Activated CD4-positive, alpha-beta memory T cell treated with anti-CD3 and anti-CD28 coated beads for 36 hours (primary cell): ENCODE data around the gene OLIG1. TPM values are rescaled to one million over a fixed set of nuclear protein-coding genes. Genes with fewer than 3 reads are reported as not detected.
A peak's percentile ranks its signal among the peaks of the same experiment; 100 is the strongest.

Source experiments
- CTCF ChIA-PET: fragments of 350-600 bp; sonication (Branson Sonifier 250); formaldehyde crosslinking; loops from one replicate; lab custom pipeline; 2021; ENCODE audit warnings: antibody characterized with exemption, inconsistent platforms; lab: Charles Lee
- POLR2A ChIA-PET: fragments of 350-600 bp; sonication (Branson Sonifier 250); formaldehyde crosslinking; loops from one replicate; lab custom pipeline; 2021; ENCODE audit warnings: antibody characterized with exemption; lab: Charles Lee
- DNase-seq: peaks from one replicate; pipeline ENCODE4 v3.0.0-alpha.2; 2020
- H3K27ac Mint-ChIP-seq: one replicate; pipeline ENCODE4 v1.8.0; 2021; ENCODE audit warnings: mixed read lengths
- H3K27me3 Mint-ChIP-seq: one replicate; pipeline ENCODE4 v1.8.0; 2021; ENCODE audit warnings: mixed read lengths
- H3K36me3 Mint-ChIP-seq: one replicate; pipeline ENCODE4 v1.8.0; 2021; ENCODE audit warnings: mixed read lengths
- H3K4me1 Mint-ChIP-seq: one replicate; pipeline ENCODE4 v1.8.0; 2021; ENCODE audit warnings: low read depth, mixed read lengths
- H3K4me3 Mint-ChIP-seq: one replicate; pipeline ENCODE4 v1.8.0; 2021; ENCODE audit warnings: mild to moderate bottlenecking, mixed read lengths
- H3K9me3 Mint-ChIP-seq: one replicate; pipeline ENCODE4 v1.8.0; 2021; ENCODE audit warnings: mixed read lengths
- intact Hi-C: fragments of 100-400 bp; cut with micrococcal nuclease; formaldehyde crosslinking; loops from one replicate; pipeline ENCODE4 v1.15.1; 2023
- total RNA-seq, 2 experiments: library from RNA; stranded (reverse); gene quantifications; one replicate each; pipeline ENCODE4 v1.2.3, GENCODE V29; 2021

Gene OLIG1
- total RNA-seq, result not detected

- peaks cover 12% of the 10 kb centered on the region for H3K4me1 Mint-ChIP-seq
- intact Hi-C loops, result loop anchor here (2.0 kb wide), 1 partner anchor 43 kb away; no protein-coding TSS in a partner anchor
Observed at GRCh38 chr21:33069994-33070743, at the start of gene OLIG1. TSS of gene OLIG1 (plus strand) at chr21:33070141. CDS start at chr21:33070247, 106 bp downstream.

GRCh38 chr21:33020558-33021100 lies 49.3 kb upstream of the OLIG1 start:
- Mint-ChIP-seq H3K27me3 (peaks cover 73% of the 10 kb centered on the region), H3K36me3 (no peaks in the 10 kb centered on the region), H3K4me3 (peak overlapping the region; percentile 38), H3K4me1 (peaks cover 30% of the 10 kb centered on the region), H3K27ac (no peak overlapping the region), H3K9me3 (no peaks in the 10 kb centered on the region)
- ChIA-PET CTCF (interaction anchor here (0.7 to 1.9 kb wide), 2 partner anchors 80 to 229 kb away, joined by 5 to 8 read pairs; no protein-coding TSS in a partner anchor), POLR2A (no interaction called here)
- DNase-seq, result no peak
- intact Hi-C loops, result no loop called here

More at GRCh38 chr21:33069994-33070743, at the start of gene OLIG1:
- H3K9me3 Mint-ChIP-seq, result no peaks in the 10 kb centered on the region
- H3K36me3 Mint-ChIP-seq, result no peaks in the 10 kb centered on the region
- POLR2A ChIA-PET, result no interaction called here
- H3K27ac Mint-ChIP-seq, result no peak within 1 kb of the TSS
- peak; percentile 48 for DNase-seq
- CTCF ChIA-PET, result interaction anchor here (0.6 to 0.8 kb wide), 2 partner anchors 10 to 76 kb away, joined by 3 to 4 read pairs; no protein-coding TSS in a partner anchor
- H3K4me3 Mint-ChIP-seq, result peak within 1 kb of the TSS; percentile 64
- H3K27me3 Mint-ChIP-seq, result peaks cover 64% of the 10 kb centered on the region

GRCh38 chr21:33021150-33021549 lies 48.8 kb upstream of the OLIG1 start:
- intact Hi-C loops, result no loop called here
- ChIA-PET CTCF (interaction anchor here (0.6 to 1.9 kb wide), 4 partner anchors 27 to 228 kb away, joined by 3 to 8 read pairs (median 4); no protein-coding TSS in a partner anchor), POLR2A (no interaction called here)
- no peak for DNase-seq
- Mint-ChIP-seq H3K36me3 (no peaks in the 10 kb centered on the region), H3K9me3 (no peaks in the 10 kb centered on the region), H3K4me1 (peaks cover 34% of the 10 kb centered on the region), H3K4me3 (no peak overlapping the region), H3K27ac (no peak overlapping the region), H3K27me3 (peaks cover 74% of the 10 kb centered on the region)

GRCh38 chr21:33021667-33022066 lies 48.3 kb upstream of the OLIG1 start:
- intact Hi-C loops, result no loop called here
- no peak for DNase-seq
- H3K27me3 Mint-ChIP-seq, result peaks cover 77% of the 10 kb centered on the region
- H3K27ac Mint-ChIP-seq, result no peak overlapping the region
- peaks cover 40% of the 10 kb centered on the region for H3K4me1 Mint-ChIP-seq
- no peaks in the 10 kb centered on the region for H3K36me3 Mint-ChIP-seq
- no peaks in the 10 kb centered on the region for H3K9me3 Mint-ChIP-seq
- no peak overlapping the region for H3K4me3 Mint-ChIP-seq
- POLR2A ChIA-PET, result no interaction called here
- CTCF ChIA-PET, result interaction anchor here (0.6 to 1.9 kb wide), 4 partner anchors 28 to 228 kb away, joined by 3 to 8 read pairs (median 4); no protein-coding TSS in a partner anchor

- ChIA-PET POLR2A (no interaction called here), CTCF (interaction anchor here (1.0 to 1.5 kb wide), 2 partner anchors 29 to 175 kb away, joined by 3 to 4 read pairs; no protein-coding TSS in a partner anchor)
- Mint-ChIP-seq H3K27ac (no peak overlapping the region), H3K36me3 (no peaks in the 10 kb centered on the region), H3K9me3 (no peaks in the 10 kb centered on the region), H3K4me1 (peaks cover 45% of the 10 kb centered on the region), H3K27me3 (peaks cover 81% of the 10 kb centered on the region), H3K4me3 (no peak overlapping the region)
- intact Hi-C loops, result no loop called here
- no peak for DNase-seq
Observed at GRCh38 chr21:33022489-33022827, 47.5 kb upstream of the OLIG1 start.

- intact Hi-C loops, result no loop called here
- DNase-seq, result no peak
- CTCF ChIA-PET, result interaction anchor here (1.0 to 1.2 kb wide), 2 partner anchors 83 to 174 kb away, joined by 3 read pairs; no protein-coding TSS in a partner anchor
- POLR2A ChIA-PET, result no interaction called here
- Mint-ChIP-seq H3K4me3 (no peak overlapping the region), H3K27ac (no peak overlapping the region), H3K4me1 (peaks cover 45% of the 10 kb centered on the region), H3K9me3 (no peaks in the 10 kb centered on the region), H3K27me3 (peaks cover 80% of the 10 kb centered on the region), H3K36me3 (no peaks in the 10 kb centered on the region)
Observed at GRCh38 chr21:33022828-33023573, 46.9 kb upstream of the OLIG1 start.

- no peaks in the 10 kb centered on the region for H3K9me3 Mint-ChIP-seq
- H3K4me1 Mint-ChIP-seq, result peaks cover 51% of the 10 kb centered on the region
- peaks cover 2% of the 10 kb centered on the region for H3K36me3 Mint-ChIP-seq
- peaks cover 78% of the 10 kb centered on the region for H3K27me3 Mint-ChIP-seq
- peak; percentile 15 for DNase-seq
- H3K4me3 Mint-ChIP-seq, result no peak overlapping the region
- intact Hi-C loops, result no loop called here
- ChIA-PET POLR2A (no interaction called here), CTCF (interaction anchor here (0.6 to 1.2 kb wide), 3 partner anchors 83 to 175 kb away, joined by 3 read pairs; no protein-coding TSS in a partner anchor)
- H3K27ac Mint-ChIP-seq, result peak overlapping the region; percentile 29
Observed at GRCh38 chr21:33023574-33024200, 46.3 kb upstream of the OLIG1 start.

GRCh38 chr21:33024201-33025103 lies 45.5 kb upstream of the OLIG1 start:
- intact Hi-C loops, result loop anchor here (5.0 kb wide), 1 partner anchor 173 kb away; no protein-coding TSS in a partner anchor
- Mint-ChIP-seq H3K27me3 (peaks cover 76% of the 10 kb centered on the region), H3K9me3 (no peaks in the 10 kb centered on the region), H3K36me3 (peaks cover 2% of the 10 kb centered on the region), H3K4me1 (peaks cover 52% of the 10 kb centered on the region), H3K27ac (peak overlapping the region; percentile 29), H3K4me3 (no peak overlapping the region)
- DNase-seq, result no peak
- CTCF ChIA-PET, result interaction anchor here (0.6 to 0.8 kb wide), 2 partner anchors 84 to 174 kb away, joined by 3 to 4 read pairs; no protein-coding TSS in a partner anchor
- POLR2A ChIA-PET, result no interaction called here

- peaks cover 80% of the 10 kb centered on the region for H3K27me3 Mint-ChIP-seq
- ChIA-PET POLR2A (no interaction called here), CTCF (interaction anchor here (0.8 to 1.7 kb wide), 2 partner anchors 85 to 102 kb away, joined by 4 to 5 read pairs; no protein-coding TSS in a partner anchor)
- no peak overlapping the region for H3K4me3 Mint-ChIP-seq
- H3K4me1 Mint-ChIP-seq, result peaks cover 53% of the 10 kb centered on the region
- no peaks in the 10 kb centered on the region for H3K9me3 Mint-ChIP-seq
- peak; percentile 24 for DNase-seq
- H3K36me3 Mint-ChIP-seq, result peaks cover 2% of the 10 kb centered on the region
- H3K27ac Mint-ChIP-seq, result no peak overlapping the region
- intact Hi-C loops, result loop anchor here (5.0 kb wide), 1 partner anchor 172 kb away; no protein-coding TSS in a partner anchor
Observed at GRCh38 chr21:33025106-33025488, 44.8 kb upstream of the OLIG1 start.

GRCh38 chr21:33025489-33026442 lies 44.2 kb upstream of the OLIG1 start, which contains the start of gene OLIG2:
TSS of gene OLIG2 (plus strand) at chr21:33025935. CDS start at chr21:33026863, 928 bp downstream.
- Mint-ChIP-seq H3K4me3 (peak within 1 kb of the TSS; percentile 18), H3K36me3 (peaks cover 2% of the 10 kb centered on the region), H3K27me3 (peaks cover 78% of the 10 kb centered on the region), H3K4me1 (peaks cover 48% of the 10 kb centered on the region), H3K27ac (peak within 1 kb of the TSS; percentile 0), H3K9me3 (no peaks in the 10 kb centered on the region)
- DNase-seq, result peak; percentile 15
- intact Hi-C loops, result loop anchor here (2.0 to 5.0 kb wide), 2 partner anchors 45 to 172 kb away; partner anchors contain the start of gene OLIG1
- ChIA-PET POLR2A (no interaction called here), CTCF (interaction anchor here (1.6 to 1.7 kb wide), 2 partner anchors 102 to 336 kb away, joined by 3 to 5 read pairs; no protein-coding TSS in a partner anchor)
